HAP-1 (cell line): ENCODE measurements around the gene COL11A1.
"Not testable (repeated sequence)": the region's sequence is repeated elsewhere in the genome, so short reads cannot be mapped to it uniquely, and the experiment has no call there.

Experiments used
- DNase-seq, 2 experiments: peaks; one replicate each; pipeline ENCODE4 v3.0.0-alpha.2; 2016 to 2020; ENCODE audit warnings: low spot score in 2 of 2
- H3K27me3 ChIP-seq: fragments of 250-450 bp; sonication (Bioruptor Pico); 2 replicates; pipeline ENCODE4 v1.5.1; 2020; ENCODE audit warnings: low read depth, mild to moderate bottlenecking, moderate library complexity
- H3K36me3 ChIP-seq: fragments of 250-450 bp; sonication (Bioruptor Pico); replicated peaks from 2 replicates; pipeline ENCODE4 v1.5.1; 2020; ENCODE audit warnings: mild to moderate bottlenecking
- H3K4me1 ChIP-seq: fragments of 250-450 bp; sonication (Bioruptor Pico); 2 replicates; pipeline ENCODE4 v1.5.1; 2020; ENCODE audit warnings: mild to moderate bottlenecking
- H3K4me3 ChIP-seq: fragments of 250-450 bp; sonication (Bioruptor Pico); 2 replicates; pipeline ENCODE4 v1.5.1; 2020; ENCODE audit warnings: mild to moderate bottlenecking, moderate library complexity
- H3K9me3 ChIP-seq: fragments of 250-450 bp; sonication (Bioruptor Pico); 2 replicates; pipeline ENCODE4 v1.5.1; 2020; ENCODE audit warnings: mild to moderate bottlenecking, moderate library complexity
- in situ Hi-C: fragments of 300-500 bp; cut with MboI; formaldehyde crosslinking; loops from 3 replicates; pipeline ENCODE4 v1.14.3; 2020; ENCODE audit warnings: low sequenced_read_pairs, inconsistent platforms, mixed read lengths

Gene COL11A1

DNA sequence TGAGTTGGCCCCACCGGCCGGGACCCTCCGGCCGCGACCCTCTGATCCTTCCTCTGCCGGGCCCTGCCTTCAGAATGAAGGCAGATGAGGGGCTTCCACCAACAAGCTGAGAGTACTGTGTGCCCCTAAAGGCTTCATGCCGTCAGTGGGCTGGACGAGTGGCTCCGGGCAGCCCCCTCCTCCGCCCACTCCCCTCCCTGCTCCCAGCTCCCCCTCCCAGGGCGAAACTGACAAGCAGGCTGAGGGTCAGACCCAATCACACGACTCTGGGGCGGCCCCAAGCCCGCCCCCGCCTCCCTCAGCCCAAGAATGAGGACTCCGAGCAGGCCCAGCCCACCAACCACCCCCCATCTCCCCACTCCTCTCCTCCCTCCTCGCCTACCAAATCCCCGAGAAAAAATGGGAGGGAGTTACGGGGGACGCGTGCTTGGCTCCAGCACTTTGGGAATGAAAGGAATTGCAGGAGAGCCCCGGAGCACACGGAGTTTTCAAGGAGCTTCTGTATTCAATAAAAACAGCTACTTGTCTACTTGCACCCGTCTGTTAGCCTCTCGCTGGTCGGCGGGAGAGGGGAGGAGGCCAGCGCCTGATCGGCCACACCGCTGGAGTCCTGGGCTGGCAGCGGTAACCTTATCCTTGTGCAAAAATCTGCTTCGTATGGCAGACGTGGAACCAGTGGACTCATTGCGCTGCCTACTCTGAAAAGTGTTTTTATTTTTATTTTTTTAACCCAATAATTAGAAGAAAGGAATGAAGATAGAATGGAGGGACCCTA is at the start of gene COL11A1:
COL11A1 (minus strand) TSS at position 147 of the 775 bp plus-strand sequence. CDS start 344 bp downstream, outside the sequence.
- H3K27me3 ChIP-seq, result no peaks in the 10 kb centered on the region
- no peaks in the 10 kb centered on the region for H3K9me3 ChIP-seq
- peaks cover 29% of the 10 kb centered on the region for H3K4me1 ChIP-seq
- DNase-seq, result peak in 1 of 2 experiments; percentile 82
- in situ Hi-C loops, result no loop called here
- H3K4me3 ChIP-seq, result peak within 1 kb of the TSS; percentile 40
- no peaks in the 10 kb centered on the region for H3K36me3 ChIP-seq

DNA sequence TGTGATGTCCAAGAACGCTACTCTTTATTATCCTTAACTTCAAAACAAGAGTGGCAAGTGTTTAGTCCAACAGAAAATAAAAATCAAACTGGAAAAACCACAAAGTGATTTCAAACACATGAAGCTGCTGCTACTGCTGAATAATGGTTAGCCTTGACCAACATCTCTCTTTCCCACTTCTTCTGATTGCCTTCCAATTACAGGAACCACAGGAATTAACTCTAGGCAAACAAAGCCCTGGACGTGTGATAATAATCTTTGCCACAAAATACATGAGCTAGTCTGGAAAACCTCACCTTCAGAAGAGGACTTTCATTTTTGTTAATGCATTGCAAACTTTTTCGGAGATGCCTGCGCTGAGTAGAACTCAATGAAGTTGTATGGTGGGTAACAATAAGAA is 48.6 kb upstream of the COL11A1 start:
- Histone ChIP-seq H3K4me3 (no peak overlapping the region), H3K36me3 (no peaks in the 10 kb centered on the region), H3K27me3 (no peaks in the 10 kb centered on the region), H3K4me1 (no peaks in the 10 kb centered on the region), H3K9me3 (no peaks in the 10 kb centered on the region)
- DNase-seq, result no peak
- in situ Hi-C loops, result no loop called here

DNA sequence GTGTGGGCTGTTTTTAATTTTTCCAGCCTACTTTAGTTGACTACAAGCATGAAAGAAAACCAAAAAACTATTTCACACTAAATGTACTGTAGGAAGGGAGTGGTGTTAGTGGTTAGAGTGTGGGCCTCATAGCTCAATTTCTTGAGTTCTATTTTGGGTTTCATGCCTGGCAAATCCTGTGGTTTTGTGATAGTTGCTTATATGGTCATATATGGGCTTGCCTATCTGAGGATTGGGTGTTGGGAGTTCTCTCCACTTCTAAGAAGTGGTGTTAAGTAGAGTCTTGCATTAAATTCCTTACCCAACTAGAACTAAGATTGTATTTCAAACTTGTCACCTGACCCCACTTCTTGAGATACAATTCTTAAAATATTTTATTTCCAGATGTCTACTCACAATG is 37.8 kb upstream of the COL11A1 start:
- no peaks in the 10 kb centered on the region for H3K36me3 ChIP-seq
- no peak overlapping the region for H3K4me3 ChIP-seq
- H3K9me3 ChIP-seq, result no peaks in the 10 kb centered on the region
- H3K27me3 ChIP-seq, result no peaks in the 10 kb centered on the region
- DNase-seq, result no peak
- H3K4me1 ChIP-seq, result no peaks in the 10 kb centered on the region
- in situ Hi-C loops, result no loop called here

DNA sequence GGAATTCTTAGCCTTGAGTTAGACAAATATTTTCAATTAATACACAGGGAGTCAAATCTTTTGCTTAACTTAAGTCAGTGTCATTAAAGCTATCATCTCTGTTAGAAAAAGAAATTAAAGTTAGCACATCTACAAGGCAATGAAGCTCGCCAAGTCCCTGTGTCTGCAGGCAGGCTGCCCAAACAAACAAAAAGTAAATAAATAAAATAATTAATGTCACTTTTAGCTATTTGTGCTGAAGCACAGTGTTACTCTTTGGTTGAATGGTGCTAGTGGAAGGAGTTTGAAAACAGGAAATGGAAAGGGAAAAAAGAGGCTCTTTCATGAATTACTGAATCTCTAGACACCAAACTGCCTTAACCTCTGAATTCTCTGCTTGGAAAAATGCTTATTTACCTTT is 37.1 kb upstream of the COL11A1 start:
- Histone ChIP-seq H3K9me3 (no peaks in the 10 kb centered on the region), H3K36me3 (no peaks in the 10 kb centered on the region), H3K4me1 (no peaks in the 10 kb centered on the region), H3K4me3 (no peak overlapping the region), H3K27me3 (no peaks in the 10 kb centered on the region)
- in situ Hi-C loops, result no loop called here
- DNase-seq, result no peak

DNA sequence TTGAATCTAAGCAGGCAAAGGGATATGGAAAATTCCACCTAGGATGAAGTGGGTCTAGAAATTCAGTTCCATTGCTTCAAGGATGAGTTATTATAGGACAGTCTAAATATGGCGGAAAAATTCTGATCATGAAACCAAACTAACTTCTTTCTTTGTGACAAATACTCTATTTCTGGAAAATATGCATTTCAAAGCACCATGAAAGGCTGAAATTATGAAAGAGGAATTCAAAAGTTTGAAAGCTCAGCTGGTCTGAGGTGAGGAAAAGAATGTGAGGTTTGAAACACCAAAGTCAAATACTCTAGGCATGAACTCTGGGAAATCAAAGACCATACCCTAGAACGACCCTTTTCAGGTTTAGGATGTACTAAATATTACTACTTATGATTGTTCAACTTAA is 36.4 kb upstream of the COL11A1 start:
- no peak for DNase-seq
- no peaks in the 10 kb centered on the region for H3K27me3 ChIP-seq
- in situ Hi-C loops, result no loop called here
- no peaks in the 10 kb centered on the region for H3K36me3 ChIP-seq
- no peak overlapping the region for H3K4me3 ChIP-seq
- no peaks in the 10 kb centered on the region for H3K4me1 ChIP-seq
- no peaks in the 10 kb centered on the region for H3K9me3 ChIP-seq

DNA sequence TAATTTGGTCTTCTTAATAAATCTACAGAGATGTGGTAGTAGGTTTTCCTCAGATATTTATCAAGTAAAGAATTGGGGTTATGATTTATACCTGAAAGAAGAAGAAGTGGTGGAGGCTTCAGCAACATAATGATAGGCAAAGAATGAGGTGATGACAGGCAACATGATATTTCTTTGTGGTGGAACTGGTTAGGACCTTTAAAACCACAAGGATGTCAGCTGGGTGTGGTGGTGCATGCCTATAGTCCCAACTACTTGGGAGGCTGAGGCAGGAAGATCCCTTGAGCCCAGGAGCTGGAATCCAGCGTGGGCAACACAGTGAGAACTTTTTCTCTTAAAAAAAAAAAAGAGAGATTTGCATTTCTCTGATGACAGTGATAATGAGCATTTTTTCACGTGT is 34.1 kb upstream of the COL11A1 start:
- Histone ChIP-seq H3K27me3 (no peaks in the 10 kb centered on the region), H3K4me1 (no peaks in the 10 kb centered on the region), H3K4me3 (no peak overlapping the region), H3K36me3 (no peaks in the 10 kb centered on the region), H3K9me3 (no peaks in the 10 kb centered on the region)
- in situ Hi-C loops, result no loop called here
- no peak for DNase-seq

DNA sequence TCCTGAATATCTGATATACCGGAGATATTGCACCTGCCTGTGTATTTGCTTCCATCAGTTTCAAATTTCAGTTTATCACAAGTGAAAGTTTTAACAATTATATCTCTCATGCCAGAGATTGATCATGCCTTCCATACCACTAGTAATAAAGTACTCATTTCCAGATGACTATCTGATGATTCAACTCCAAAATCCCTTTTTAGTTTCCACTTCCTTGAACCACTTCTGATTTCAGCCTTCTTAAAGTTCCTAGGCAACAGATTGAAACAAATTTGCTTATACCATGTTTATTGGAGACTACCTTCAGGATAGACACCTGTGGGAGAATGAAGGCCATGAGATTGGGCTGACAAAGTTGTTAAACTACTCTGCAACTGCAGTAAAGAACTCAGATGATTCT is 21.5 kb upstream of the COL11A1 start:
- Histone ChIP-seq H3K4me1 (no peaks in the 10 kb centered on the region), H3K4me3 (no peak overlapping the region), H3K36me3 (no peaks in the 10 kb centered on the region), H3K9me3 (no peaks in the 10 kb centered on the region), H3K27me3 (no peaks in the 10 kb centered on the region)
- in situ Hi-C loops, result no loop called here
- DNase-seq, result no peak

DNA sequence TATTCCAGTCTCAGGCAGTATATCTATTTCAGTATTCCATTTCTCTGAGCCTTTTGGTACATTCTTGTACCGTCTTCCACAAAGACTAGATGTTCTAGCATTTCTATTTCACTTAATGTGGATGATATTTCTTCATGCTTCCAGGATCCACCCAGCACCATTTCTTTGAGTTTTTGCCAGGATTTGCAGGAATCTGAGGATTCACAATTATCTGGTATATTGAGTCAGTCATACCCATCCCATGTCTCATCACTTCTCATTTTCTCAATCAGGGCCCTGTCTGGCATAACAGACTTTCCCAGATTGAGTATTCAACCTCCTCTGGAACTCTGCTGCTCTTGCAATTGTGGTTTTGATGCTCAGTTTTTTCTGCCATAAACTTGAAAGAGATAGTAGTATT is 20.9 kb upstream of the COL11A1 start:
- no peak for DNase-seq
- no peak overlapping the region for H3K4me3 ChIP-seq
- in situ Hi-C loops, result no loop called here

DNA sequence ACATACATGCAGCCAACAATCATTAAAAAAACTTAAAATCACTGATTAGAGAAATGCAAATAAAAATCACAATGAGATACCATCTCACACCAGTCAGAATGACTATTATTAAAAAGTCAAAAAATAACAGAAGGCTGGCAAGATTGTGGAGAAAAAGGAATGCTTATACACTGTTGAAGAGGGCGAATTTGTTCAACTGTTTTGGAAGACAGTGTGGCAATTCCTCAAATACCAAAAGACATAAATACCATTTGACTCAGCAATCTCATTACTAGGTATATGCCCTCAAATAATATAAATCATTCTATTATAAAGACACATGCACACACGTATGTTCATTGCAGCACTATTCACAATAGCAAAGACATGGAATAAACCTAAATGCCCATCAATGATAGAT is 19.9 kb upstream of the COL11A1 start:
- H3K27me3 ChIP-seq, H3K4me1 ChIP-seq, H3K9me3 ChIP-seq, DNase-seq, H3K36me3 ChIP-seq, H3K4me3 ChIP-seq, in situ Hi-C loops: not testable (repeated sequence)

More for the DNA sequence above, 20.9 kb upstream of the COL11A1 start:
- no peaks in the 10 kb centered on the region for H3K4me1 ChIP-seq
- H3K9me3 ChIP-seq, result no peaks in the 10 kb centered on the region
- no peaks in the 10 kb centered on the region for H3K27me3 ChIP-seq
- H3K36me3 ChIP-seq, result no peaks in the 10 kb centered on the region

DNA sequence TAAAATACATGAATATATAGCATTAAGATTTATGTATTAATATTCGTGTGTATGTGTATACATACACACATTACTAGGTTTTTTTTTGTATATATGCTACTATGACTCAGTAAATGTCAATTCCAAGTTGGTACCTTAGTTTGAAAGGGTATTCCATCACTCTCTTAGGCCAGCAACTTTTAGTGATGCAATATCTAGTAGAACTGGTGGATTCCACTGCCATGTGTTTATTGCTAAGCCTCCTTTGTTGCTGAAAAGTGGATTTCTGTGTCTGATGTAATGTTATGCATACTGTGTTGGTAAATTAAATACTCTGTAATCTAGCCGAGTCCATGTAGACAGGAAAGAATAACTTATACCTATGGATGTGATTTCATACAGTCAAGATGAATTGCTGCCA is 16.9 kb upstream of the COL11A1 start:
- in situ Hi-C loops, result no loop called here
- no peak for DNase-seq
- Histone ChIP-seq H3K27me3 (no peaks in the 10 kb centered on the region), H3K4me3 (no peak overlapping the region), H3K4me1 (no peaks in the 10 kb centered on the region), H3K36me3 (no peaks in the 10 kb centered on the region), H3K9me3 (no peaks in the 10 kb centered on the region)

DNA sequence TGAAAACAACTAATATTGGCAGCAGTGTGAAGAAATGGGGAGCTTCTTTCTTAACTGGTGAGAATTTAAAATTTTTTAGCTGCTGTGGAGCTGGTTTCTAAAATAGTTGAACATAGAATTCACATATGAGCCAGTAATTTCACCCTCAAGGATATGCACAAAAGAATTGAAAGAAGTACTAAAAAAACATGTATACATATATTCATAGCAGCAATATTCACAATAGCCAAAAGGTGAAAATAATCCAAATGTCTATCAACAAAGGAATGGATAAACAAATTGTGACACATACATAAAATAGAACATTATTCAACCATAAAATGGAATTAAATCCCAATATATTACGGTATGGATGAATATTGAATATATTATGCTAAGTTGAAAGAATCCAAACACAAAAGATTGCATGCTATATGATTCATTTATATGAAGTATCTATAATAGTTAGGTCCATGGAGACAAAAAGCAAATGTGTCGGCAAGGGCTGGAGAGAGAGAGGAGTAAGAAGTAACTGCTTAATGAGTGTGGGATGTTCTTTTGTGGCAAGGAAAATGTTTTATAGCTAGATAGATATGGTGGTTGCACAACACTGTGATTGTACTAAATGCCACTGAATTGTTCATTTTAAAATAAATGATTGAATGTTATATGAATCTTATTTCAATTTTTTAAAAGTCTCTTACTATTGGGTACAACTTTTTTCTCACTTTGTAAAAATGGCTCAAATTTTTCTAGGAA is 14.8 kb upstream of the COL11A1 start:
- Histone ChIP-seq H3K27me3 (no peaks in the 10 kb centered on the region), H3K36me3 (no peaks in the 10 kb centered on the region), H3K4me3 (no peak overlapping the region), H3K9me3 (no peaks in the 10 kb centered on the region), H3K4me1 (no peaks in the 10 kb centered on the region)
- no peak for DNase-seq
- in situ Hi-C loops, result no loop called here

DNA sequence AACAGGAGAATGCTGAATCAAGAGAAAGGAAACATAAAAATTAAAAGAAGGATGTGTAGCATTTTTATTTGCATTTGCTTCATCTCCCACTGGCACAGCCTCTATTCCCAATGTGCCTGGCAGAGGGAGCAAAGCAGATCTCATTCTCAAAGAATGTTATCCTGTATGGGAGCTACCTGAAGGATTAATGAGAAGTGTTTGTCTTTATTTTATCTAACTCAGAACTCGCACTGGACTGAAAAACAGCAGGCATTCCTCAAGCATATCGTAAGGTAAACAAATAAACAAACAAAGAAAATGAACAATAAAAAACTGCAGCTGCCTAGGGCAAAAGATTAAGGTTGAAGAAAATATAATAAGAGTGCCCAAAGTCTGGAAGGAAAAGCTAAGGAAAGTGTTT is 12.7 kb upstream of the COL11A1 start:
- H3K9me3 ChIP-seq, result 0 out of 2 replicates have a peak, but pooled peaks cover 3% of the 10 kb centered on the region
- DNase-seq, result no peak
- no peaks in the 10 kb centered on the region for H3K27me3 ChIP-seq
- no peaks in the 10 kb centered on the region for H3K4me1 ChIP-seq
- no peak overlapping the region for H3K4me3 ChIP-seq
- H3K36me3 ChIP-seq, result no peaks in the 10 kb centered on the region
- in situ Hi-C loops, result no loop called here

DNA sequence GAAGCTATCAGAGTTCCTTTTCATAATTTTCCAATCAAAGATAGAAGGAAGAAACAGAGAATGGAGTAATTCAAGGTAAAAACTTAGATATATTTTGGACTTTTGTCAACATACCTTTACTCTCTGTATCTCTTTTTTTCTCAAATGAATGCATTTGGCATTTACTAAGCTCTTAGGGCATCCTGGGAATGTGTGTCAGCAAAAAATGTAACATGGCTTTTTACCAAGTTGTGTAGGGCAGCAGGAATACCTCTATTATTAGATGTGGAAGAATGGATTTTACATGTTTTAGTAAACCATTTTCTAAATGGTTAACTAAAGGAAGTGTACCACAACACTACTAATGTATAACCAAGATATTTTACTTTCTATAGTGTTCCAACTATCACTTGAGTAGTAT is 4.2 kb upstream of the COL11A1 start:
- Histone ChIP-seq H3K36me3 (no peaks in the 10 kb centered on the region), H3K4me1 (peaks cover 34% of the 10 kb centered on the region), H3K4me3 (no peak overlapping the region), H3K27me3 (no peaks in the 10 kb centered on the region), H3K9me3 (no peaks in the 10 kb centered on the region)
- in situ Hi-C loops, result no loop called here
- DNase-seq, result no peak

DNA sequence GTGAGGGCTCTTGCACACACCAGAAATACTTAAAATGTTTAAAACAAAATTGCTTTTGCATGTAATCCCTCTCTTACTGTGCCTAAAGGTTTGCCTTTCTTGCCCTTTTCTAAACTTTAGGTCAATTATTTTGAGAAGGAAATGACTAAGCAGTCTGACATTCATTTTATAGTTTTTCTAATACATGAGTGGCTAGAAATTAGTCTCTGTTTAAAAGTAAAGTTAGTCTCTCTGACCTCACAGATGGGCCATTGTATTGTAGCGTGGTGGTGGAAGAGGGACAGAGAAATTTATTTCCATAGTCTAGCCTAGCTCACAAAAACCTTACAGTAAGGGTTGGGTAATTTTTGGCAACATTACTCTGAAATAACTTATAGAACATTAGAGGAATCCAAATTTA is 3.6 kb upstream of the COL11A1 start:
- Histone ChIP-seq H3K36me3 (no peaks in the 10 kb centered on the region), H3K4me3 (no peak overlapping the region), H3K4me1 (peaks cover 34% of the 10 kb centered on the region), H3K9me3 (no peaks in the 10 kb centered on the region), H3K27me3 (no peaks in the 10 kb centered on the region)
- DNase-seq, result no peak
- in situ Hi-C loops, result no loop called here
